GM21576 (cell line): ENCODE results near the gene COL5A3.

ENCODE experiments used
- ATAC-seq: cut with Tn5 transposase; IDR thresholded peaks from one replicate; pipeline ENCODE4 v1.9.1; 2021; ENCODE audit warnings: mild to moderate bottlenecking, moderate library complexity; ENCODE audit not compliant: unreplicated experiment

The COL5A3 gene

GRCh38 chr19:10011974-10012373 lies 1.7 kb upstream of the COL5A3 start:
- ATAC-seq = no peak

- ATAC-seq = no peak
Observed at GRCh38 chr19:10010939-10011338, 635 bp upstream of the COL5A3 start.

GRCh38 chr19:10009714-10010224 lies 535 bp downstream of the COL5A3 start:
- ATAC-seq = no peak

GRCh38 chr19:10008184-10008765 lies 2.0 kb downstream of the COL5A3 start:
- no peak for ATAC-seq

- ATAC-seq = no peak
Observed at GRCh38 chr19:10007371-10008183, 2.7 kb downstream of the COL5A3 start.

- ATAC-seq = no peak
Observed at GRCh38 chr19:10006752-10007323, 3.5 kb downstream of the COL5A3 start.

GRCh38 chr19:10006335-10006708 lies 4.0 kb downstream of the COL5A3 start:
- ATAC-seq = no peak

GRCh38 chr19:10005632-10006334 lies 4.5 kb downstream of the COL5A3 start:
- ATAC-seq = no peak

GRCh38 chr19:10004617-10005016 lies 5.7 kb downstream of the COL5A3 start:
- no peak for ATAC-seq

- no peak for ATAC-seq
Observed at GRCh38 chr19:10003271-10003670, 7.0 kb downstream of the COL5A3 start.

- no peak for ATAC-seq
Observed at GRCh38 chr19:10001899-10002298, 8.4 kb downstream of the COL5A3 start.

GRCh38 chr19:10000171-10000826 lies 10.0 kb downstream of the COL5A3 start:
- no peak for ATAC-seq

- ATAC-seq = no peak
Observed at GRCh38 chr19:9996541-9996940, 13.8 kb downstream of the COL5A3 start.

- no peak for ATAC-seq
Observed at GRCh38 chr19:9995999-9996398, 14.3 kb downstream of the COL5A3 start.

GRCh38 chr19:9995084-9995483 lies 15.2 kb downstream of the COL5A3 start:
- no peak for ATAC-seq

GRCh38 chr19:9991425-9992191 lies 18.7 kb downstream of the COL5A3 start:
- no peak for ATAC-seq

GRCh38 chr19:9989504-9989903 lies 20.8 kb downstream of the COL5A3 start:
- no peak for ATAC-seq

- ATAC-seq = no peak
Observed at GRCh38 chr19:9986787-9987281, 23.5 kb downstream of the COL5A3 start.

GRCh38 chr19:9981406-9982260 lies 28.7 kb downstream of the COL5A3 start:
- no peak for ATAC-seq
